Body of pancreas (tissue), 4 donors: ENCODE data around the gene CCDC112.

Source experiments
- CTCF ChIP-seq, 7 experiments: fragments of 450-650 bp in 4 of 7; fragments of 200-600 bp in 3 of 7; sonication (generic) in 3 of 7; IDR thresholded peaks; one replicate each; pipeline ENCODE4 v1.5.1; 2016 to 2019; ENCODE audit warnings: antibody characterized with exemption in 7 of 7
- POLR2A ChIP-seq, 3 donors: fragments of 450-650 bp; IDR thresholded peaks; one replicate each; pipeline ENCODE4 v1.6.1; 2016; ENCODE audit warnings: antibody characterized with exemption in 3 of 3, mild to moderate bottlenecking in 2 of 3

GRCh38 chr5:115325296-115325959 is 29.0 kb upstream of the CCDC112 start:
- TF ChIP-seq CTCF (IDR thresholded peaks at IDR 0.05), result no peak
- TF ChIP-seq POLR2A (IDR thresholded peaks at IDR 0.05), result no peak
